ENCODE data around the gene RCOR1.
A peak's percentile ranks its signal among the peaks of the same experiment; 100 is the strongest.
"Not testable (repeated sequence)": the region's sequence is repeated elsewhere in the genome, so short reads cannot be mapped to it uniquely, and the experiment has no call there.

The RCOR1 gene

DNA sequence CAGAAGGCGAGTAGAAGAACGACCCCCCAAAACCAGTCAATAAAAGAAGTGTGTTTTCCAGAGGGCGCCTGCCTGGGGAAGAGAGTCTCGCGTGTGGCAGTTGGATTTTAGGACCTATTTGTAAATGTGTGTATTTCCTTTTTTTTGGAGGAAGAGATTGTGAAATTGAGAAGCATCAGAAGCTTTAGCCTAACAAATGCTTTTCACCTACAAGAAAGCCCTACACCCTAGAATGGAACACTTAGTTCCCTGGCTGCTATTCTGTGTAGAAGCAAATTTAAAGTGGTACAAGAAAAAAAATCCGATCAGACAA is 1.3 kb downstream of the RCOR1 start:
- DNase-seq, result no peak

DNA sequence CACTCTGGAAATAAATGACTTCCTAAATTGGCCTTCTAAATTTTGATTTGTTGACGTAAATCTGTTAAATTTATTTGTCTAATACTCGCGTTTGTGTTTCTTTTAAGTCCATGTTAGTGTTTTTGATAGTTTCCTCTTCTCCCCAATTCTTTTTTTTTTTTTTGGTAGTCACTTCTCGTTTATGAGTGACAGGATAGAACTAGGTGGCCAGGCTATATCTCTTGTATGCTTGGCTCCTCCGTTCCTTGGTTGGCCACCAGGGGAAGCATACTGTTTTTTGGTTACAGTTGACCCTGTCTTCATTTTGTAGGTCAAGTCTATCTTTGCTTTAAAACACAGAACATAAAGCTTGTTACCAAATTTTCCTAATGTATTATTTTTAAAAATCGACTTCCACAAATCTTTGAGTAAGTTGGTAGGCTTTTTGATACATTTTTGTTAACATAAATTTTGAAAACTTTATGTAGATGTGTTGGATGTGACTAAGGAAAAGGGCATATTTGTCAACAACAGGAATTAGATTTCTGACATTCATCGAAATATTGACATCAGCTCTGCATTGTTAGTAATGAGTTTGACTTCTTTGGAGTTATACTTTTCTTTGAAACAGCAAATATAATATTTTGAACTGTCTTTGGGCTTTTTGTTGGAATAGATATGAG is 2.2 kb downstream of the RCOR1 start:
- peak; percentile 82 for DNase-seq

DNA sequence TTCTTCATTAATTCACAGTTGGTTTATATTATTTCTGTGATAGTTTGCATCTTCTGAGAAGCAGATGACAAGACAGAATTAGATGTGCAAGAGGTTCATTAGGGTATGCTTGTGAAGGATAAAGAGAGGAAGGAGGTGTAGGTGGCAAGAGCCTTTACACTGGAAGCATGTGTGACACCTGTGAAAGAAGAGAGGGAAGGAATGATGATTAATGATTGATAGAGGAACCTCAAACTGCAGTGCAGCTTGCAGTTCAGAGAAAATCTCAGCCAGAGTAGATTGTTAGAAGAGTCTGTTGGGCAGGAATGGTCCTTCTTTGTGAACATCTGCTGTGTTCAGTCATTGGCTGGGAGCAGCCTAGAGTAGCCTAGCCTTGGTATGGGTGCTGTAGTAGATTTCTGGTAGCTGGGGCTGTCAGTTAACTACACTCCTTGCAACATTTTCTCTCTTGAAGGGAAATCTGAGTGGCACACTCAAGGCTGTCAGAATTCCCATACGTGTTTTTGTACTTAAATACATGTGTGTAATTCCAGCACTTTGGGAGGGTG is 9.0 kb downstream of the RCOR1 start:
- no peak for DNase-seq

DNA sequence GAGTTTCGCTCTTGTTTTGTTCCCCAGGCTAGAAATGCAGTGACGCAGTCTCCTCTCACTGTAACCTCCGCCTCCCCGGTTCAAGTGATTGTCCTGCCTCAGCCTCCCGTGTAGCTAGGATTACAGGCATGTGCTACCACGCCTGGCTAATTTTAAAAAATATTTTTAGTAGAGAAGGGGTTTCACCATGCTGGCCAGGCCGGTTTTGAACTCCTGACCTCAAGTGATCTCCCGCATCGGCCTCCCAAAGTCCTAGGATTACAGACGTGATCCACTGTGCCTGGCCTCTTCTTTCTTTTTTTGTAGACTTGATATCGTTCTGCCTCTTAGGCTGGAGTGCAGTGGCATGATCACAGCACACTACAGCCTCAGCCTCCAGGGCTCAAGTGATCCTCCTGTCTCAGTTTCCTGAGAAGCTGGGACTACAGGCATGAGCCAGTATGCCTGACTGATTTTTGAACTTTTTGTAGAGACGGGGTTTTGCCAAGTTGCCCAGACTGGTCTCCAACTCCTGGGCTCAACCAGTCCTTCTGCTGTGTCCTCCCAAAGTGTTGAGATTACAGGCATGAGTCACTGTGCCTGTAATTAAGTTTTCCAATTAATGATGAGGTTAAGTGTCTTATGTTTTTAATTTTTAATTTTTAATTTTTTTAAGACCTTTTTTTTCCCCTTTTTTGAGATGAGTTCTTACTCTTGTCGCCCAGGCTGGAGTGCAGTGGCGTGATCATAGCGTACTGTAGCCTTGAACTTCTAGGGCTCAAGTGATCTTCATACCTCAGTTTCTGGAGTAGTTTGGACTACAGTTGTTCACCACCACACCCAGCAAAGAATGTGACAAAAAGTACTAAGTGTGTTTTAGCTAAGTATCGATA is 10.2 kb downstream of the RCOR1 start:
- DNase-seq, result no peak

DNA sequence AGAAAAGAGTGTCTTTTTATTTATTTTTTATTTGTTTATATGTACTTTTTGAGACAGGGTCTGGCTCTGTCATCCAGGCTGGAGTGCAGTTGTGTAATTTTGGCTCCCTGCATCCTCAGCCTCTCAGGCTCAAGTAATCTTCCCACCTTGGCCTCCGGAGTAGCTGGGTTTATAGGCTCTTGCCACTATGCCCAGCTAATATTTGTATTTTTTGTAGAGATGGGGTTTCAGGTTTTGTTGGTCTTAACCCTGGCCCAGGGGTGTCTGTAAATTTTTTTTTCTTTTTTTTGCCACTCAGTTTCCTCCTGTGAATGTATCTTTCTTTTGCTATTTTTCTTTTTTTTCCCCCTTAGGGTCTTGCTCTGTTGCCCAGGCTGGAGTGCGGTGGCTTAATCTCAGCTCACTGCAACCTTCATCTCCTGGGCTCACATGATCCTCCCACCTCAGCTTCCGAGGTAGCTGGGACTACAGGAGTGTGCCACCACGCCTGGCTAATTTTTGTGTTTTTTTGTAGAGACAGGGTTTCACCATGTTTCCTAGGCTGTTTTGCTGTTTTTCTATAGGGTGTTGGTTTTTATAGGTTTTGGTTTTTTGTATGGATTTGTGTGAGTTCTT is 11.0 kb downstream of the RCOR1 start:
- DNase-seq, result no peak

DNA sequence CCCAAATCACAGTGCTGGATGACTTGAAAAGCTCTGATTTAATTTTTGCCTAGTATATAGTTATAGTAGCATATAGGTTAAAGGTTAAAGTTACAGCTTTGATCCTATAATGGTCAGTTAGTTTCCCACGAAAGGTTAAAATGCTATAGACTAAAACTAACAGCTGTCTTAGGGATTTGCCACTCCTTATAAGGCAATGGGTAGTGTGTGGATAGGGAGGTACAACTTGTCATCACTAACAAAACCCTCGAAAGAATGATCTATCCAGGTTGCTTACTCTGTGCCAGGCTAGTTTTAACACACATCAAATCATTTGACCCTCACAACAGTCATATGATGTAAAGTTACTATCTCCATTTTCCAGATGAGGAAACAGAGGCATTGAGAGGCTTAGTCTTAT is 11.7 kb downstream of the RCOR1 start:
- no peak for DNase-seq

DNA sequence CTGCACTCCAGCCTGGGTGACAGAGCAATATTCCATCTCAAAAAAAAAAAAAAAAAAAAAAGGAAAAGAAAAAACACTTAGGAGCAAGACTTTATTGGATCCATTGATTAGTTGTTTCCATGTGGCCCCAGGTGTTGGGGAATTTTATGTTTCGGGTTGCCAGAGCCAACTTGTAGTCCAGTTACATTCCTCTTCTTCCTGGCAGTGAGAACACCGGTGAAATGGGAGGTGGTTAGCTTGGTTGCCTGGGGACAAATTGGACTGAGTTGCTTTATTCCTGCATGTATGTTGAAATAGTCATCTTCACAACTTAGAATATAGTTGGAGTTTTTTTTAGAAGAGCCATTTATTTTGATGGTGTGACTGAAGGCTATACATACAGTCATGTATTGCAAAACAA is 12.6 kb downstream of the RCOR1 start:
- no peak for DNase-seq

DNA sequence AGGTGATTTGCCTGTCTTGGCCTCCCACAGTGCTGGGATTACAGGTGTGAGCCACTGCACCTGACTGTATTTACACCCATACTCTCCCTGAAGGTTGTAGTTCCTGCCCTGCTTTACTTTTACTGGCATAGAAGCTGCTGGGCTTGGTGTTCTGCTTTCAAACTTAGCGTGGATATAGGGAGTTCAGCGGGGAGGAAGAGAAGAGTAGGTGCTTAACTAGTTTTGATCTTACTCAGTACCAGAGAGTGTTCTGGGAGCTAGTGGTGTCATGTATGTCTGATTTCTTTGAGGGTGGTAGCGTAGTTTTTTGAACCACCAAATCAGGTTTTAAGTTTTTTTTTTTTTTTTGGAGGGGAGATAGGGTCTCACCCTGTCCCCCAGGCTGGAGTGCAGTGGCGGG is 13.8 kb downstream of the RCOR1 start:
- peak; percentile 57 for DNase-seq

DNA sequence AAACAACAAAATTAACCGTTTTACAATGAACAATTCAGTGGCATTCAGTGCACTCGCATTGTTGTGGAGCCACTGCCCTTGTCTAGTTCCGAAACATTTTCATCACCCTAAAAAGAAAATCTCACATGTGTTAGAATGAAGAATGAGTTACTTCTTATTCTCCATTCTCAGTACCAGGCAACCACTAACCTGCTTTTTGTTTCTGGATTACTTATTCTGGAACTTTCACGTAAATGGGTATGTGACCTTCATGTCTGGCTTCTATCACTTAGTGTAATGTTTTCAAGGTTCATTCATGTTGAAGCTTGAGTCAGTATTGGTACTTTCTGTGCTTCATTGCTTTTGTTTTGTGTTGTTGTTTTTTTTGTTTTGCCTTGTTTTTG is 15.6 kb downstream of the RCOR1 start:
- DNase-seq, result peak; percentile 31

DNA sequence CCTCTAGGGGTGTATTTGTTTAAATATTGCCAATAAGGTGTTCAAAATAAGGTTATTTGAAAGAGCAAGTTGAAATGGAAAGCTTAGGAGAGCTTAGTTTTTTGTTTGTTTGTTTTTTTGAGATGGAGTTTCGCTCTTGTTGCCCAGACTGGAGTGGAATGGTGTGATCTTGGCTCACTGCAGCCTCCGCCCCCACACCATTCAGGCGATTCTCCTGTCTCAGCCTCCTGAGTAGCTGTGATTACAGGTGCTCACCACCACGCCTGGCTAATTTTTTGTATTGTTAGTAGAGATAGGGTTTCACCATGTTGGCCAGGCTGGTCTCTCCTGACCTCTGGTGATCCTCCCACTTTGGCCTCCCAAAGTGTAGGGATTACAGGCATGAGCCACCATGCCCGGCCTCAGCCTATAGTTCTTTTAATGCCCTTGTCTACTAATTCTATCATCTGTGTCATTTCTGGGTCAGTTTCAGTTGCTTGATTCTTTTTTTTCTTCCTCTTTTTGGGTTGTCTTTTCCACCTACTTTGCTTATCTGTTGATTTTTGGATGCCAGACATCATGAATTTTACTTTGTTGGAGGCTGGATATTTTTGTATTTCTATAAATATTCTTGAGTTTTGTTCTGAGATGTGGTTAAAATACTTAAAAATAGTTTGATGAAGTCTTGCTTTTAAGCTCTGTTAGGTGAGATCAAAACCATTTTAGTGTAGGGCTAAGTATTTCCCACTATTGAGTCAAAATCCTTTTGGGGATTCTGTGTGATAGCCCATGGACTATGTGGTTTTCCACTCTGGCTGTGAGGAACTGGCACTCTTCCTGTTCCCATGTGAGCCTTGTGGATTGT is 18.7 kb downstream of the RCOR1 start:
- DNase-seq, result no peak

DNA sequence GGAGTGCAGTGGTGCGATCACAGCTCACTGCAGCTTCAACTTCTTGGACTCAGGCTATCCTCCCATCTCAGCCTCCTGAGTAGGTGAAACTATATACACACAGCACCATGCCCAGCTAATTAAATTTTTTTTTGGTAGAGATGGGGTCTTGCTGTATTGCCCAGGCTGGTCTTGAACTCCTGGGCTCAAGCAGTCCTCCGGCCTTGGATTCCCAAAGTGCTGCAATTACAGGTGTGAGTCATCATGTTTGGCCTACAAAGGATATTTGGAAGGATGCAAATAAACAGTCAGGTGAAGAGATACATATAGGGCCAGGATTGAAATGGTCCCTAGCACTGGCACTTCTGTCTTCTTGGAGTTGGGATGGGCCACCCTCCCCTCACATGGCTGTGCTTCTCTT is 23.9 kb downstream of the RCOR1 start:
- no peak for DNase-seq

DNA sequence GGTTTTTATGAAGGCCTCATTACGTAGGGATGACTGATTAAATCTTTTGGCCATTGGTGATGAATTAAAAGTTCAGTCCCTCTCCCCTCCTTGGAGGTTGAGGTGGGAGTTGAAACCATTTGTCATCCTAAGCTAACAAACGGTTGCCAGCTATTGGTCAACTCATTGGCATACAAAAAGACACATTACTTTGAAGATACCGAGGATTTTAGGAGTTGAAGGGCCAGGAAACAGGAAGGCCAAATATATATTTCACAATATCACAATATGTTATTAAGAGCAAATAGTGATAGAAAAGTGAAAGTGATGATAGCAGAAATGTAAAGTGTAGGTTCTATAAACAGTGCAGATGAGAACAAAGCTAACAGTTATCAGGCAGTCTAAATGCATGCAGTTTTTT is 24.4 kb downstream of the RCOR1 start:
- DNase-seq, result no peak

DNA sequence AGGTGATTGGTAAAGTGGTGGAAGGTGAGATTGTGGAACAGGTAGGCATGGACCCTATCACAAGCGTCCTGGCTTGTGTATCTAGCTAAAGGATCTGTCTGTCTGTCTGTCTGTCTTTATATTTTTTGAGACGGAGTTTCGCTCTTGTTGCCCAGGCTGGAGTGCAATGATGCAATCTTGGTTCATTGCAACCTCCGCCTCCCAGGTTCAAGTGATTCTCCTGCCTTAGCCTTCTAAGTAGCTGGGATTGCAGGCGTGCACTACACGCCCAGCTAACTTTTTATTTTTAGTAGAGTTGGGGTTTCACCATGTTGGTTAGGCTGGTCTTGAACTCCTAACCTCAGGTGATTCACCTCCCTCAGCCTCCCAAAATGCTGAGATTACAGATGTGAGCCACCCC is 26.6 kb downstream of the RCOR1 start:
- DNase-seq, result not testable (repeated sequence)

DNA sequence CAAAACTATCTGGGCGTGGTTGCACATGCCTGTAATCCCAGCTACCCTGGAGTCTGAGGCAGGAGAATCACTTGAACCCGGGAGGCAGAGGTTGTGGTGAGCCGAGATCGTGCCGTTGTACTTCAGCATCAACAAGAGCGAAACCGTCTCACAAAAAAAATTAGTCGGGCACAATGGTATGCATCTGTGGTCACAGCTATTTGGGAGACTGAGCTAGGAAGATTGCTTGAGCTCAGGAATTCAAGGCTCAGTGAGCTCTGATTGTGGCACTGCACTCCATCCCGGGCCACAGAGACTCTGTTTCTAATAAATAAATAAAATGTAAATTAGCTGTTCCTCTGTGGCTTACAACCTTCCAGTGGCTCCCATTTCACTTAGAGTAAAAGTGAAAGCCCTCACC is 28.0 kb downstream of the RCOR1 start:
- DNase-seq, result no peak

DNA sequence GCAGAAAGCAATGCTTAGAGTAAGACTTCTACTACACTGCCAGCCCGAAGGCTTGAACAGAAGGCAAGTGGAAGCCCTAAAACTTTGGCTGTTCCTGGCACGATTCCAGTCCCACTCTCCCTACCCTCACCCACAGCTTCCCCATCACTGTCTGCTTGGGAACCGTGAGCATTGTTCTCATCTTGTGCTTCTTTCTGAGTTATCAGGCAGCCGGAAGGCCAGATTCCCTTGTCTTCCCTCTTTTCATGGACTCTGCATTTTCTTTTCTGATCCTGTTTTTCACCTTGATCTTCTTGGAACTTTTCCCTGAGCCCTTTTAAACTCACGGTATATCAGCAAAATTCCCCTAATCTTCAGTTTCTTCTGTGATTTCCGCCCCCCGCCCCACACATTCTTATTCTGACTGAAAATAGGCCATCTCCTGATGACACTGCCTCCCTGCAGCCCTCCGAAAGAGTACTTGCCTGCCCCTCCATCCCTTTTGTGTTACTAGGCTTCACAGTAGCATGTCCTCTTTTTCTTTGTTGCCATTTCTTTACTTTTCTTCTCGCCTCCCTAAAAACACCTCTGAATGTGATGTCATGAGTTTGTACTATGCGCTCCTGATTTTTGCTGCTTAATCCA is 29.9 kb downstream of the RCOR1 start:
- no peak for DNase-seq

DNA sequence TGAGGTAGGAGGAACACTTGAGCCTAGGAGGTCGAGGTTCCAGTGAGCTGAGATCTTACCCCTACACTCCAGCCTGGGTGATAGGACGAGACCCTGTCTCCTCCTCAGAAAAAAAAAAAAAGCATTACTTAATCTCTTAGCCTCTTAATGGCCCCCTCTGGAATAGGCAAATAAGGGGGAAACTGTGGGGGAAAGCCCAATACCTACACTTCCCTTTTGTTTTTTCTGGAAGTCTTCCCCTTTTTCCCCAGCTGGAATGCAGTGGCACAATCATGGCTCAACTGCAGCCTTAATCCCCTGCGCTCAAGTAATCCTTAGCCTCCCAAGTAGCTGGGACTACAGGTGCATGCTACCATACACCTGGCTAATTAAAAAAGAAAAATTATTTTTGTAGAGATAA is 32.2 kb downstream of the RCOR1 start:
- DNase-seq, result no peak

DNA sequence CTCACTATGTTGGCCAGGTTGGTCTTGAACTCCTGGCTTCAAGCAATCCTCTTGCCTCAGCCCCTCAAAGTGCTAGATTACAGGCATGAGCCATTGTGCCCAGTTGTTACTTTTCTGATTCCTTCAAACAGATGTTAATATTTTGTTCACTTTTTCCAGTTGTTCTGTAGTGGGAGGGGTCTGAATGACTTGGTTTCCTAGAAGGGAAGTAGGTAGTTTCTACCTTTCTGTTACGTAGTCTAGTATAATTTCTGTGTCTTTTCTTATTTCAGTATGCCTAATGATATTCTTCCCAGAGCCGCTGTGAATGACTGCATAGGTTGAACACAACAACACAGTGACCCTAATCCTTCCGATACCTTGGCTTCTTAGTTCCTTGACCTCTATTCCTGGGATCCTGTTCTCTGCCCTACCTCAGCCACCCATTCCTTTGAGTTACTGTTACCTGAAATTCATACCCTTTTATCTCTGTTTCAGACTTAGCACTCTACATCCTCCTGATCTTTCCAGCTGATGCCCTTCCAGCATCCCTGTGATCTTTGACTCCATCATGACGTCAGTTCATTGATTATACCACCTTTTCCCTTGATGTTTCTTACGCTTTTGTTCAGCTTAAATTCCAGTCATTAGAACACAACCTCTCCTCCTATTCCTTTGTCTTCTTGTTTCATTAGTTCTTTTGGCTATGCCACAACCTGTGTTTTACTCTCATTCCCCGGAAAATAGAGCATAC is 33.3 kb downstream of the RCOR1 start:
- DNase-seq, result no peak

DNA sequence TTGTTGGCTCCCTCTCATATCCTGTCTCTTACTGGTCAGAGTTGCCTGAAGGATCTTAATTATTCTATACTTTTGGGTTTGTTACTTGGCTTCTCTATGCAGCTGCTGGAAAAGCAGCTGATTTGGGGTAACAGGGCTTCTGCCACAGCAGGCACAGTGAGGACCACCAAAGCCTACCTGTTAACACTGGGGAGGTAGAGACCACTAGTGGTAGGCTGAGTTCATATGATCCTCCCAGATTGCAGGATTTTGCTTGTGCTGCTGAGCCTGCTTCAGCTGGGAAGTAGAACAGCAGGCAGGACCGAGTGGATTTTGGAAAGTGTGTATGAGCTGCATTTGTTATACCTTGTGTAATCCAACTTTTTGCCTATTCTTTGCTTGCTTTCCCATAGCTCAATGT is 34.1 kb downstream of the RCOR1 start:
- no peak for DNase-seq

DNA sequence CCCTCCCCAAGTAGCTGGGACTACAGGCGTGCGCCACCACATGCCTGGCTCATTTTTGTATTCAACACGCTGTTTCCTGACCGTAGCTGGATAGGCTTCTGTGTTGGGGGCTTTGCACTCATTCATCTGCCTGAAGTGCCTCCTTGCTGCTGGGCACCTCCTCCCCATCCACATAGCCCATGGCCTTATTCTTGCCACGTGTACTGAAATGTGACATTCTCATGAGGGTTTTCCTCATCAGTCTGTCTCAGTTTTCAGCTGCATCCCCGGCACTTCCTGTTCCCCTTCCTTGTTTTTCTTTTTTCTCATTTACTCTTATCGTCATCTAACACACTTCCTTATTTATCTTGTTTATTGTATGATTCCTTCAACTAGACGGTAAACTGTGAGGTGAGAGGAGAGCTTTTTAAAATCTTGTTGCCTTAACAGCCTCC is 36.6 kb downstream of the RCOR1 start:
- no peak for DNase-seq

DNA sequence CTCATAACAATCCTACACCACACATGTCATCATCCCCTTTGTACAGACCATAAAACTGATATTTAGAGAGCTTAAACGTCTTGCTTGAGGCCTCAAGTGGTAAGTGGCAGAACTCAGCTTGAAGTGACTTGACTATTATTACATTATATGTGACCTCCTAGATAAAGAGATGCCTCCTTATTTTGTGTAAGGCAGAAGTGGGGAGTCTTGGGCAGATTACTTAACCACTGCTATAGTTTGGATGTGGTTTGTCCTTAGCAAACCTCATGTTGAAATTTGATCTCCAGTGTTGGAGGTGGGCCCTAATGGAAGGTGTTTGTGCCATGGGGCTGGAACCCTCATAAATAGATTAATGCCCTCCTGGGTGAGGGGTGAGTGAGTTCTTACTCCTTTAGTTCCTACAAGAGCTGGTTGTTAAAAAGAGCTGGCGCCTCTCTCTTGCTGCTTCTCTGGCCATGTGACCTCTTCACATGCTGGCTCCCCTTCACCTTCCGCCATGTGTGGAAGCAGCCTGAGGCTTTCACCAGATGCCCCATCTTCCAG is 37.4 kb downstream of the RCOR1 start:
- no peak for DNase-seq

DNA sequence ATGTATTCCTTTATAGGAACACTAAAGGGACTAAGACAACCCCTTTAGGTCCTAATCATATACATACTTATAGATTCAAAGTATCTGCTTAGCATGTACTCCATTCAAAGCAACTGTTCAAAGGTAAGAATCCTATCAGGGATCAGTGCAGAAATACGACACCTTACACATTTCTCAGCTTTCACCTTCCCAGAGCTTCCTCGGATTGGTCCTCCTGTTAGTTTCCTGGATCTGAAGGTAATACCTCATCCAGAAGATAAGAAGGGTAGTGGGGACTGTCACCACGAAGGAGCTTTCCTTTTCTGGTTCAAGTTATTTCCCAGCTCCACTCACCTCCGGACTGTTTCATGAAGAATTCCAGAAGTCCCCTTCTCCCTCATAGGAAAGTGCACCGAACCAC is 38.0 kb downstream of the RCOR1 start:
- no peak for DNase-seq

DNA sequence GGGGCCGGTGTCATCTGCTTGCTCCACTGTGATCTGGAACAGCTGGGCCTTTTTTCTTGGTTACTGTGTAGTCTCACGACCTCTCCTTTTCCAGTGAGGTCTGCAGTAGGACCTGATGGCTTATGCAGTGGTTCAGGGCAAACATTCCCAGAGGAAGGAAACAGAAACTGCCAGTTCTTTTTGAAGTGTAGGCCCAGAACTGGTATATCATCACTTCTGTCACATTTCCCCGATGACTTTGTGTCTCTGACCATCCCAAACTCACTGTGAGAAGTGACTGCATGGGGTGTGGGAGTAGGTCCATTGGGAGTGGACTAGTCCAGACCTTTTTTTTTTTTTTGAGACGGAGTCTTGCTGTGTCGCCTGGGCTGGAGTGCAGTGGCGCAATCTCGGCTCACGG is 38.4 kb downstream of the RCOR1 start:
- no peak for DNase-seq

Measured in activated CD4-positive, alpha-beta T cell treated with anti-CD3 and anti-CD28 coated beads, Interleukin-10, Interleukin-2, amounts not matched to agents 100 ng/mL and 50 ng/mL, durations not matched to agents 16 hours and 8 hours (primary cell).